GM18520 (cell line): ENCODE results near the gene GDAP1L1.
A peak's percentile ranks its signal among the peaks of the same experiment; 100 is the strongest.
"Not testable (repeated sequence)": the region's sequence is repeated elsewhere in the genome, so short reads cannot be mapped to it uniquely, and the experiment has no call there.

Experiments used
- ATAC-seq: cut with Tn5 transposase; IDR thresholded peaks from one replicate; pipeline ENCODE4 v1.9.1; 2021; ENCODE audit not compliant: unreplicated experiment

GDAP1L1 gene

GRCh38 chr20:44299011-44299535 is 52.0 kb downstream of the GDAP1L1 start:
- ATAC-seq, result not testable (repeated sequence)

- no peak for ATAC-seq
Measured at GRCh38 chr20:44301285-44301684, 54.2 kb downstream of the GDAP1L1 start.

GRCh38 chr20:44302026-44302669 is 55.0 kb downstream of the GDAP1L1 start:
- ATAC-seq, result no peak

- ATAC-seq, result no peak
Measured at GRCh38 chr20:44302736-44303135, 55.6 kb downstream of the GDAP1L1 start.

- no peak for ATAC-seq
Measured at GRCh38 chr20:44304383-44304782, 57.3 kb downstream of the GDAP1L1 start.

DNA sequence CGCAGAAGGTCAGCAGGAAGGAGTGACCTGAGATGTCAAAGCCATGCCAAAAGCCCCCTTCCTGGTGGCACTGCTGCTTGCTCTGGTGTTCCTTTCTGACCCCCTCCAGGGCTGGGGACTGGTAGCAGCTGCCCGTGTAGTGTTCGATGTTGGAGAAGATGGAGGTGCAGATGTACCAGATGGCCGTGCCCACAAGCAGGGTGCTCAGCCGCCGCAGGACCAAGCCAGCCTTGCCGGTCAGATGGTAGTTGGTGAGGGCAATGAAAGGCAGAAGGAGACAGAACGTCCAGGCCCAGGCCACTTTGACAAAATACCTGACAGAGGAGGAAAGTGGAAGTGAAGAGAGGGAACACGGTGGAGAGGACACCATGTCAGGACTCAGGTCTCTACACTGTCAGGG is 59.8 kb downstream of the GDAP1L1 start:
- no peak for ATAC-seq

DNA sequence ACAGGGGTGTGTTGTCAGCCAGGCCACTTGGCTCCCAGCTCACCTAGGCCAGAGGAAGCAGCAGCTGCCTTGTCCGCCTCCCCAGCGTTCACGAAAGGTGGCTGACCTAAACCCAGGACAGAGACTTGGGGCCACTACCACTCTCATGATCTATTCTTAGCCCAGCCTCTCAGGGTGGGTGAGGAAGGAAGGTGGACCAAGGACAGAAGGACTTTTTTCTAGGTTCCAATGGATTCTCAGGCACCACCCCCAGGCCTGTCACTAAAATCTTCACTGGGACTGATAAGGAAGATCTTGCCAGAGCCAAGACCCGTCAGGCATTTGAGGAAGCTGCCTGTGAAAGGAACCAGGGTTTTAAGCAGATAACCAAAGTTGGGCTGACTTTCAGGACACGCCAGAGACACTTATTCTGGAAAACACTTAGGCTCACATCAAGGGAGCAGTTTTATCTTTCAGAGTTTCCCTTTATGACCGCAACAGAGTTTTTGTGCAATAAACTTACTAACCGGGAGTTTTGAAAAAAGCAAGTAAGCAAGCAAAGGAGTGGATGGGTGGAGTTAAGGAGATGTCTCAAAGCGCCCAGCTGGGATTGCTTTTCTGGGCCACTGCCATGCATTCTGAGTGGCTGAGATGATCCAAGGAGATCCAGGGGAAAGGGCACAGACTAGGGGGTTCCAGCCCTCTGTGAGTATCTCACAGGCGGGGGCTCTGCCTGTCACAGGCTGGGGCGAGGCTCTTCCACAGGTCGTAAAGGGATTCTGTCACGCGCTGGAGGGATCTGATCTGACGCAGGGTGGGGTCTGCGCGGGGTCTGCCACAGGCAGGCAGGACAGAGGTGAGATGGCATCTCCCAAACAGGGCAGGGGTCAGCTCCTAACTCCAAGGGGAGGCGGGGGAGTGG is 62.9 kb downstream of the GDAP1L1 start:
- ATAC-seq, result no peak

- peak; percentile 92 for ATAC-seq
Measured at GRCh38 chr20:44310664-44311639, 63.8 kb downstream of the GDAP1L1 start, which contains the start of gene FITM2. Gene FITM2, minus strand, starts transcription at chr20:44311202. Its CDS starts 54 bp downstream, at chr20:44311148.

GRCh38 chr20:44314870-44315269 is 67.8 kb downstream of the GDAP1L1 start:
- ATAC-seq, result no peak

GRCh38 chr20:44319839-44320422 is 72.8 kb downstream of the GDAP1L1 start:
- ATAC-seq, result no peak

GRCh38 chr20:44324343-44324742 is 77.2 kb downstream of the GDAP1L1 start:
- ATAC-seq, result no peak

DNA sequence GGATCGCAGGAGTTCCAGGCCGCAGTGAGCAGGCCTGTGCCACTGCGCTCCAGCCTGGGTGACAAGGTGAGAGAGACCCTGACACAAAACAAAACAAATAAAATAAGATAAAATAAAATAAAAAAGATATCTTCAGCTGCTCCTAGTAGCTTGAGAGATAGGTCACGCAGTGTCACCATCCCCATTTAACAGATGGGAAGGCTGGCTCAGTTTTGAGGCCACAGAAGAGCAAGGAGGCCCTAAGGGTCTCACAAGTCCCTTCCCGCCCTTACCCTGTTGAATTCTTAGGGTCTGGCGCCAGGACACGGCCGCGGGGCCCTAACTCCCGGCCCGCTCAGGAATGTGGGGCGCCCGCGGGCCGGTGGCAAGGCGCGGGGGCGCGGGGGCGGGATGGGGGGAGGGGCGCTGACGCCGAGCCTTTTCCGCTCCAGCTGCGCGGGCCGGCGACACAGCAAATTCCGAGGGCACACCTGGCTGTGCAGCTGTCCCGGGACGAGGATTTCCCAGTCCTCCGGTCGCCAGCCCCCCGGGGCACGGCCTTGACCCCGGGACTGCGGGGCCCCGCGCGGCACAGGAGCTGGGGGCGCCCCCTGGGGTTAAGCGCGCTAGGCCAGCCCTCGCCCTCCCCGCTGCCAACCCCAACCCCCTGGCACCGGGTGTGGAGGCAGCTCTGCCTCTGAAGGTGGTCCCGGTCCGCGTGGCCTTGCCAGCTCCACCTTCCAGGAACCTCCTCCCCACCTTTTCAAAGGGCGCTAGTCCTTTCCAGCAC is 79.5 kb downstream of the GDAP1L1 start:
- no peak for ATAC-seq

DNA sequence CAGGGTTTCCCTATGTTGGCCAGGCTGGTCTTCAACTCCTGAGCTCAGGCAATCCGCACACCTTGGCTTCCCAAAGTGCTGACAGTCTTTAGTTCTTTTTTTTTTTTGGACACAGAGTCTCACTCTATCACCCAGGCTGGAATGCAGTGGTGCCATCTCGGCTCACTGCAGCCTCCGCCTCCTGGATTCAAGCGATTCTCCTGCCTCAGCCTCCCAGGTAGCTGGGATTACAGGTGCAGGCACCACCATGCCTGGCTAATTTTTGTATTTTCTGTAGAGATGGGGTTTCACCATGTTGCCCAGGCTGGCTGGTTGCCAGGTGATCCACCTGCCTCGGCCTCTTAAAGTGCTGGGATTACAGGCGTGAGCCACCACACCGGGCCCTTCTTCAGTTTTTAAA is 80.6 kb downstream of the GDAP1L1 start:
- ATAC-seq, result not testable (repeated sequence)

DNA sequence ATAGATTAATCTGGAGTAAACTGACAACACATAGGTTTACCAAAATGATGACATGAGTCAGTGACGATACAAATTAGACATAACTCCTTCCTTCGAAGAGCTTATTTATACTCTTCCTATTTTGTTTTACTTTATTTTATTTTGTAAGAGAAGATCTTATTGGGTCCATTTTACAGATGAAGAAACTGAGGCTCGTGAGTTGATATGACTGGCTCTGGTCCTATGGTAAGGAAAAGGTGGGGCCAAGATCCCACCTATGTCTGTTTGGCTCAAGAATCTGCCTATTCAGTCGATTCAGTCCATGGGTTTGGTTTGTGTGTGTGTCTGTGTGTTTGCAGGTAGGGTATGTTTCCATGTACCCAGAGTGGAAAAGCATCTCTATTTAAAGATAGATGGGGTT is 81.3 kb downstream of the GDAP1L1 start:
- no peak for ATAC-seq
